ENCODE results near the gene NSD1.

- no peak for TF ChIP-seq RAD21 (IDR thresholded peaks at IDR 0.05; ENCODE audit: insufficient read depth, low read depth, low read length)
- no peak for TF ChIP-seq ELK1 (IDR thresholded peaks at IDR 0.05; ENCODE audit: low read depth, low read length)
- TF ChIP-seq BCLAF1 (IDR thresholded peaks at IDR 0.05): no peak
- TF ChIP-seq CHD2 (IDR thresholded peaks at IDR 0.05; ENCODE audit: borderline replicate concordance, low read depth, low read length): no peak
- TF ChIP-seq USF2 (IDR thresholded peaks at IDR 0.05; ENCODE audit: borderline replicate concordance, low read depth, low read length): no peak
- TF ChIP-seq SIN3A (IDR thresholded peaks at IDR 0.05; ENCODE audit: low read depth, low read length): no peak
- no peak for TF ChIP-seq PML (IDR thresholded peaks at IDR 0.05; ENCODE audit: low read length)
- no peak for TF ChIP-seq POLR2A (IDR thresholded peaks at IDR 0.05; ENCODE audit: low read depth, low read length)
- TF ChIP-seq DPF2 (IDR thresholded peaks at IDR 0.05): no peak
Measured at GRCh38 chr5:177084175-177084574, 49.4 kb upstream of the NSD1 start.
